ENCODE measurements around the gene AGBL5. TPM values are rescaled to one million over a fixed set of nuclear protein-coding genes. Genes with fewer than 3 reads are reported as not detected.

Gene AGBL5
- total RNA-seq, 1 experiment from 2014 or later: 40.0 TPM

GRCh38 chr2:27003007-27003406, 48.5 kb upstream of the AGBL5 start:
- H3K4me2 ChIP-seq (ENCODE audit: low read length): no peak overlapping the region
- ATAC-seq: no peak
- CTCF ChIA-PET: no interaction called here
- no peak overlapping the region for H3K9ac ChIP-seq (ENCODE audit: low read length)
- no TSS peak for BruUV-seq (replicated peaks)
- DNase-seq (ENCODE audit: low read depth, low spot score): no peak
- intact Hi-C loops (cut with micrococcal nuclease): no loop called here
- TF ChIP-seq RAD21 (IDR thresholded peaks at IDR 0.05; ENCODE audit: low read depth) (no peak), FOSL1 (IDR thresholded peaks at IDR 0.05; ENCODE audit: low read depth) (no peak), ELF1 (IDR thresholded peaks at IDR 0.05; ENCODE audit: borderline replicate concordance, low read depth) (no peak), ZBTB33 (IDR thresholded peaks at IDR 0.05; ENCODE audit: extremely low read depth, insufficient replicate concordance, low read length) (no peak), JUND (IDR thresholded peaks at IDR 0.05) (no peak), POLR2AphosphoS5 (IDR thresholded peaks at IDR 0.05; ENCODE audit: low read depth, low read length) (no peak), YY1 (IDR thresholded peaks at IDR 0.05; ENCODE audit: extremely low read depth, insufficient replicate concordance, low read depth, low read length) (no peak), TCF7L2 (IDR thresholded peaks at IDR 0.05; ENCODE audit: borderline replicate concordance, extremely low read depth, insufficient read depth, insufficient read length) (no peak), CEBPB (IDR thresholded peaks at IDR 0.05; ENCODE audit: low read depth) (no peak), ZFX (IDR thresholded peaks at IDR 0.05) (no peak)
- no peaks in the 10 kb centered on the region for H3K36me3 ChIP-seq (ENCODE audit: control insufficient read depth in 1 of 2, insufficient read depth in 2 of 2, low read length in 2 of 2)
- POLR2A ChIA-PET: no interaction called here
- H3K4me1 ChIP-seq (ENCODE audit: control insufficient read depth in 1 of 2, insufficient read depth in 2 of 2, low read length in 2 of 2): peaks cover 0 to 16% of the 10 kb centered on the region in 2 experiments; a peak in 2 of 4 replicates
- H3K27ac ChIP-seq (ENCODE audit: low read depth, low read length): no peak overlapping the region
- no peaks in the 10 kb centered on the region for H4K20me1 ChIP-seq (ENCODE audit: insufficient read depth)
- H3K4me3 ChIP-seq (replicated peaks in 1 of 2; ENCODE audit: low read depth in 1 of 2, low read length in 2 of 2): no peak overlapping the region
- H3K9me3 ChIP-seq (ENCODE audit: control insufficient read depth in 1 of 2, insufficient read depth in 1 of 2, low read depth in 1 of 2, low read length in 2 of 2): no peaks in the 10 kb centered on the region
- RAD21 ChIA-PET (ENCODE audit: low non-redundant PET in 1 of 2, low total read pairs in 2 of 2, uncharacterized antibody in 2 of 2, unreplicated experiment in 2 of 2): no interaction called here
- H3K79me2 ChIP-seq (ENCODE audit: insufficient read depth, low read length): no peaks in the 10 kb centered on the region
- H3K9me2 ChIP-seq (ENCODE audit: insufficient read depth): no peaks in the 10 kb centered on the region
- no peak overlapping the region for H2AFZ ChIP-seq (ENCODE audit: low read depth, low read length, poor library complexity, severe bottlenecking)
- no peaks in the 10 kb centered on the region for H3K27me3 ChIP-seq (ENCODE audit: insufficient read depth, low read length)

All from HCT116 (cell line).